PC-9 (cell line): ENCODE data around the gene SNX1. TPM values are rescaled to one million over a fixed set of nuclear protein-coding genes. Genes with fewer than 3 reads are reported as not detected.

Experiments
- BruUV-seq: library from RNA; stranded (reverse); fragments of 400-500 nt; replicated peaks from 2 replicates; lab custom pipeline; 2021; lab: Mats Ljungman, UMichigan
- CTCF ChIA-PET: fragments of 300-600 bp; sonication (Branson Sonifier 250); formaldehyde crosslinking; loops from one replicate; lab custom pipeline; 2022; ENCODE audit warnings: antibody characterized with exemption; lab: Charles Lee
- POLR2A ChIA-PET: fragments of 300-600 bp; sonication (Branson Sonifier 250); formaldehyde crosslinking; loops from one replicate; lab custom pipeline; 2022; ENCODE audit warnings: antibody characterized with exemption; ENCODE audit not compliant: unreplicated experiment; lab: Charles Lee
- DNase-seq, 2 experiments: peaks; one replicate each; pipeline versions ENCODE4 v3.0.0 to v3.0.0-alpha.2; 2015 to 2022; ENCODE audit warnings: mixed read lengths in 1 of 2
- H2AFZ ChIP-seq: fragments of 200-600 bp; sonication (generic); 2 replicates; pipeline ENCODE4 v1.8.1; 2017; ENCODE audit warnings: antibody characterized with exemption
- H3F3A ChIP-seq: fragments of 200-600 bp; sonication (generic); 2 replicates; pipeline ENCODE4 v1.8.1; 2017; ENCODE audit warnings: antibody characterized with exemption, mild to moderate bottlenecking, low read depth; ENCODE audit not compliant: insufficient read depth
- H3K27ac ChIP-seq: fragments of 200-600 bp; sonication (generic); 2 replicates; pipeline ENCODE4 v1.6.1; 2016; ENCODE audit warnings: mixed run types
- H3K27me3 ChIP-seq: fragments of 200-600 bp; sonication (generic); 2 replicates; pipeline ENCODE4 v1.6.1; 2016; ENCODE audit warnings: low read depth, mixed run types; ENCODE audit not compliant: insufficient read depth
- H3K36me3 ChIP-seq: fragments of 200-600 bp; sonication (generic); 2 replicates; pipeline ENCODE4 v1.6.1; 2016; ENCODE audit warnings: low read depth, mixed run types
- H3K4me1 ChIP-seq: fragments of 200-600 bp; sonication (generic); replicated peaks from 2 replicates; pipeline ENCODE4 v1.6.1; 2016; ENCODE audit warnings: mixed run types; ENCODE audit not compliant: insufficient read depth
- H3K4me2 ChIP-seq: fragments of 200-600 bp; sonication (generic); 2 replicates; pipeline ENCODE4 v1.6.1; 2017; ENCODE audit warnings: mixed run types
- H3K4me3 ChIP-seq: fragments of 200-600 bp; sonication (generic); 2 replicates; pipeline ENCODE4 v1.6.1; 2016; ENCODE audit warnings: mixed run types
- H3K79me2 ChIP-seq: fragments of 200-600 bp; sonication (generic); 2 replicates; pipeline ENCODE4 v1.6.1; 2017; ENCODE audit warnings: low read depth, mixed run types
- H3K9me2 ChIP-seq: fragments of 200-600 bp; sonication (generic); 2 replicates; pipeline ENCODE4 v1.8.1; 2017; ENCODE audit warnings: mild to moderate bottlenecking; ENCODE audit not compliant: insufficient read depth
- H3K9me3 ChIP-seq: fragments of 200-600 bp; sonication (generic); 2 replicates; pipeline ENCODE4 v1.8.1; 2016; ENCODE audit warnings: low read depth; ENCODE audit not compliant: insufficient read depth
- H4K20me1 ChIP-seq: fragments of 200-600 bp; sonication (generic); 2 replicates; pipeline ENCODE4 v1.8.1; 2017; ENCODE audit not compliant: insufficient read depth
- CTCF ChIP-seq: fragments of 200-600 bp; sonication (generic); conservative IDR thresholded peaks from 2 replicates; pipeline ENCODE4 v1.6.1; 2017; ENCODE audit warnings: mixed run types, antibody characterized with exemption, mild to moderate bottlenecking, moderate library complexity
- EZH2 ChIP-seq: fragments of 200-600 bp; sonication (generic); IDR thresholded peaks from 2 replicates; pipeline ENCODE4 v1.8.0; 2017; ENCODE audit warnings: antibody characterized with exemption, low read depth
- intact Hi-C: fragments of 100-400 bp; cut with micrococcal nuclease; formaldehyde crosslinking; loops from one replicate; pipeline ENCODE4 v1.10.0; 2022; ENCODE audit not compliant: unreplicated experiment
- total RNA-seq: library from RNA; stranded (reverse); gene quantifications from 2 replicates; pipeline ENCODE4 v1.2.3, GENCODE V29; 2021

Gene SNX1
- total RNA-seq, 1 experiment from 2014 or later, result 114 TPM

DNA sequence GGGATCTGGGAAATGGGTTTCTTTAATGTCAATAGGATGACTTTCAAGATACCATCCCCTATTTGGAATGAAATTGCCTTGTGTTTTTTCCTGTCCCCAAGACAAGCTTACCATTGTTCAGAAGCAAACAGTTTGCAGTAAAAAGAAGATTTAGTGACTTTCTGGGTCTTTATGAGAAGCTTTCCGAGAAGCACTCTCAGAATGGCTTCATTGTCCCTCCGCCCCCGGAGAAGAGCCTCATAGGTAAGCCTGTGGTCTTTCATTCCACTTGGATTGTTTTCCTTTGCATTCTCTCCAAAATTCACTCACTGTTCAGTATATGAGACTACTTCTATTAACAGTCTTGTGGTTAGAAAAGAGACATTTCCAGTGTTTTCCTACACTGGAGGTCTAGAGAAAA lies 30.2 kb downstream of the SNX1 start:
- Histone ChIP-seq H3K4me3 (no peak overlapping the region), H4K20me1 (no peaks in the 10 kb centered on the region), H3K27me3 (no peaks in the 10 kb centered on the region), H3K4me1 (no peaks in the 10 kb centered on the region), H3F3A (no peaks in the 10 kb centered on the region), H2AFZ (no peak overlapping the region), H3K4me2 (no peak overlapping the region), H3K27ac (no peak overlapping the region), H3K9me3 (no peaks in the 10 kb centered on the region), H3K36me3 (no peaks in the 10 kb centered on the region), H3K79me2 (no peaks in the 10 kb centered on the region), H3K9me2 (no peaks in the 10 kb centered on the region)
- BruUV-seq, result no TSS peak
- no peak for DNase-seq
- ChIA-PET POLR2A (interaction anchor here (0.9 kb wide), 1 partner anchor 475 kb away, joined by 6 read pairs; no protein-coding TSS in a partner anchor), CTCF (no interaction called here)
- intact Hi-C loops, result no loop called here
- no peak for TF ChIP-seq EZH2
- no peak for TF ChIP-seq CTCF

DNA sequence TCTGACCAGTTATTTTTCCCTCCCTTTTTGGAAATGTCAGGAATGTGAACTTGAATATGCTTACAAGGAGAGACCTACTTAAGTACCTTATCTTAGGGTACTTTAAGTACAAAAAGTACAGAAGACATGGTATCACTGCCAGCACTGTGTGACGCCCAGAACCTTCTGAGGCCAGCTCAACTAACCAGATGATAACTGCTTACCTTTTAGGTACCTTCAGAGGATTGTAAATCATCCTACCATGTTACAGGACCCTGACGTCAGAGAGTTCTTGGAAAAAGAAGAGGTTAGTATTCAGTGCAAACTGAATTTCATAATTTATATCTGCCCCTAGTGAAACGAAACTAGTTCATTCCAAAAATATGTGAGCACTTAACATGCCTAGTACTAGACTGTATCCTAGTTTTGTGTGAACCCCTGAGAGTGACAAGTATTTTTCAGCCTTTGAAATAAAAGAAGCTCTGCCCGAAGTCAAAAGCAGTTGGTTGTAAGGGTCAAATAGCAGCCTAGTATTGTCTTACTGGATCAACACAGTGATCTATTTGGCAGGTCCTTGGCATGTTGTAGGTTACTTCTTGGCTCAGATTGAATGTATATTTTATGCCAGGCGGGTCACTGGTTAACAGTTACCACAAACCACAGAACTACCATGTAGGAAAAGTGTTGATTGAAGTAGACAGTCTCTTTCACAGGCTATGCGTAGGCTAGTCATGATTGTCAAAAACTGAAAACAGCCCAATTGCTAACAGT lies 31.9 kb downstream of the SNX1 start:
- DNase-seq, result no peak
- no peaks in the 10 kb centered on the region for H4K20me1 ChIP-seq
- ChIA-PET POLR2A (no interaction called here), CTCF (no interaction called here)
- H3K4me2 ChIP-seq, result no peak overlapping the region
- H3K27ac ChIP-seq, result no peak overlapping the region
- BruUV-seq, result no TSS peak
- no peak overlapping the region for H2AFZ ChIP-seq
- no peaks in the 10 kb centered on the region for H3K9me2 ChIP-seq
- H3K36me3 ChIP-seq, result no peaks in the 10 kb centered on the region
- H3K4me3 ChIP-seq, result no peak overlapping the region
- no peaks in the 10 kb centered on the region for H3K9me3 ChIP-seq
- no peaks in the 10 kb centered on the region for H3K4me1 ChIP-seq
- no peaks in the 10 kb centered on the region for H3F3A ChIP-seq
- intact Hi-C loops, result no loop called here
- no peak for TF ChIP-seq CTCF
- no peak for TF ChIP-seq EZH2
- H3K27me3 ChIP-seq, result no peaks in the 10 kb centered on the region
- no peaks in the 10 kb centered on the region for H3K79me2 ChIP-seq

GRCh38 chr15:64130159-64130558 lies 34.4 kb downstream of the SNX1 start:
- H3K36me3 ChIP-seq, result no peaks in the 10 kb centered on the region
- intact Hi-C loops, result no loop called here
- no peaks in the 10 kb centered on the region for H3K4me1 ChIP-seq
- BruUV-seq, result no TSS peak
- DNase-seq, result no peak
- no peaks in the 10 kb centered on the region for H3F3A ChIP-seq
- H4K20me1 ChIP-seq, result no peaks in the 10 kb centered on the region
- no peak overlapping the region for H2AFZ ChIP-seq
- no peaks in the 10 kb centered on the region for H3K27me3 ChIP-seq
- H3K4me2 ChIP-seq, result no peak overlapping the region
- H3K79me2 ChIP-seq, result no peaks in the 10 kb centered on the region
- ChIA-PET POLR2A (no interaction called here), CTCF (interaction anchor here (1.0 kb wide), 1 partner anchor 23 kb away, joined by 3 read pairs; no protein-coding TSS in a partner anchor)
- no peak overlapping the region for H3K27ac ChIP-seq
- TF ChIP-seq EZH2, result no peak
- H3K4me3 ChIP-seq, result no peak overlapping the region
- H3K9me3 ChIP-seq, result no peaks in the 10 kb centered on the region
- H3K9me2 ChIP-seq, result no peaks in the 10 kb centered on the region
